ENCODE results near the gene NTN1.

DNA sequence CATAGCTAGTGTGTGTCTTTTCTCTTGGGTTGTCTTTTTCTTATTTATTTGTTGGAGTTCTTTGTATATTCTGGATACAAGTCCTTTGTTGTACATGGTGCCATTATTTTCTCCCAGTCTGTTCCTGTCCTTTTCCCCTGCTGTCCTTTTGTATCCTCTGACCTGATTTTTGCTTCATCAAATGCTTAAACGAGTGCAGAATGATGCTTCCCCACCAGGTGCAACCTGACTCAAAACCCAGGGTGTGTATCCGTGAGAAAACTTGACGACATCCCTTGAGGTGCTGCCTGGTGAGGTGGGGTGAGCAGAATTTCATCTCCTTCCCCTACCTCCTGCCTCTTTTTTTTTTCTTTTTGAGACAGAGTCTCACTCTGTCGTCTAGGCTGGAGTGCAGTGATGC is 88.6 kb downstream of the NTN1 start:
- TF ChIP-seq SIN3A (IDR thresholded peaks at IDR 0.05; ENCODE audit: borderline replicate concordance, low read depth, low read length), result no peak
- TF ChIP-seq FOSL1 (CRISPR knock-in tag; IDR thresholded peaks at IDR 0.05; ENCODE audit: borderline replicate concordance), result no peak
- no peak for TF ChIP-seq NR2C2 (CRISPR knock-in tag; IDR thresholded peaks at IDR 0.05; ENCODE audit: borderline replicate concordance)
- no peak for TF ChIP-seq ZNF343 (CRISPR knock-in tag; IDR thresholded peaks at IDR 0.05)
- TF ChIP-seq SMAD1 (CRISPR knock-in tag; IDR thresholded peaks at IDR 0.05; ENCODE audit: borderline replicate concordance, low read depth), result no peak
- TF ChIP-seq POLR2A (IDR thresholded peaks at IDR 0.05; ENCODE audit: insufficient read depth in 1 of 2, low read depth in 2 of 2, low read length in 2 of 2), result no peak
- no peak for TF ChIP-seq POLR2AphosphoS5 (IDR thresholded peaks at IDR 0.05; ENCODE audit: low read depth, low read length)
- no peak for TF ChIP-seq ZSCAN31 (CRISPR knock-in tag; IDR thresholded peaks at IDR 0.05; ENCODE audit: low read depth)
- TF ChIP-seq, protein P1, sequence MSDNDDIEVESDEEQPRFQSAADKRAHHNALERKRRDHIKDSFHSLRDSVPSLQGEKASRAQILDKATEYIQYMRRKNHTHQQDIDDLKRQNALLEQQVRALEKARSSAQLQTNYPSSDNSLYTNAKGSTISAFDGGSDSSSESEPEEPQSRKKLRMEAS (IDR thresholded peaks at IDR 0.05), result no peak
- TF ChIP-seq JUN (CRISPR knock-in tag; IDR thresholded peaks at IDR 0.05), result no peak
- no peak for TF ChIP-seq ETV6 (CRISPR knock-in tag; conservative IDR thresholded peaks at IDR 0.05)
- TF ChIP-seq, protein P2, sequence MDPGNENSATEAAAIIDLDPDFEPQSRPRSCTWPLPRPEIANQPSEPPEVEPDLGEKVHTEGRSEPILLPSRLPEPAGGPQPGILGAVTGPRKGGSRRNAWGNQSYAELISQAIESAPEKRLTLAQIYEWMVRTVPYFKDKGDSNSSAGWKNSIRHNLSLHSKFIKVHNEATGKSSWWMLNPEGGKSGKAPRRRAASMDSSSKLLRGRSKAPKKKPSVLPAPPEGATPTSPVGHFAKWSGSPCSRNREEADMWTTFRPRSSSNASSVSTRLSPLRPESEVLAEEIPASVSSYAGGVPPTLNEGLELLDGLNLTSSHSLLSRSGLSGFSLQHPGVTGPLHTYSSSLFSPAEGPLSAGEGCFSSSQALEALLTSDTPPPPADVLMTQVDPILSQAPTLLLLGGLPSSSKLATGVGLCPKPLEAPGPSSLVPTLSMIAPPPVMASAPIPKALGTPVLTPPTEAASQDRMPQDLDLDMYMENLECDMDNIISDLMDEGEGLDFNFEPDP (CRISPR knock-in tag; conservative IDR thresholded peaks at IDR 0.05), result no peak
- no peak for TF ChIP-seq TGIF2 (CRISPR knock-in tag; IDR thresholded peaks at IDR 0.05)
- no peak for TF ChIP-seq JUNB (CRISPR knock-in tag; IDR thresholded peaks at IDR 0.05; ENCODE audit: borderline replicate concordance)

Data from HepG2 (cell line).